HG02798 (cell line): ENCODE data around the gene RBMY1J.
"Not testable (repeated sequence)": the region's sequence is repeated elsewhere in the genome, so short reads cannot be mapped to it uniquely, and the experiment has no call there.

ENCODE experiments used
- ATAC-seq: cut with Tn5 transposase; IDR thresholded peaks from one replicate; pipeline ENCODE4 v1.9.1; 2021; ENCODE audit warnings: mild to moderate bottlenecking; ENCODE audit not compliant: unreplicated experiment, poor library complexity

Gene RBMY1J

GRCh38 chrY:22403110-22403509, at the start of gene RBMY1J:
Gene RBMY1J, plus strand, starts transcription at chrY:22403410. Its CDS starts 2,038 bp downstream, at chrY:22405448.
- ATAC-seq: not testable (repeated sequence)

- ATAC-seq: no peak
Measured at GRCh38 chrY:22367416-22367815, 35.8 kb upstream of the RBMY1J start.

GRCh38 chrY:22370623-22371022, 32.6 kb upstream of the RBMY1J start:
- ATAC-seq: no peak

- ATAC-seq: no peak
Measured at GRCh38 chrY:22373494-22373893, 29.7 kb upstream of the RBMY1J start.

DNA sequence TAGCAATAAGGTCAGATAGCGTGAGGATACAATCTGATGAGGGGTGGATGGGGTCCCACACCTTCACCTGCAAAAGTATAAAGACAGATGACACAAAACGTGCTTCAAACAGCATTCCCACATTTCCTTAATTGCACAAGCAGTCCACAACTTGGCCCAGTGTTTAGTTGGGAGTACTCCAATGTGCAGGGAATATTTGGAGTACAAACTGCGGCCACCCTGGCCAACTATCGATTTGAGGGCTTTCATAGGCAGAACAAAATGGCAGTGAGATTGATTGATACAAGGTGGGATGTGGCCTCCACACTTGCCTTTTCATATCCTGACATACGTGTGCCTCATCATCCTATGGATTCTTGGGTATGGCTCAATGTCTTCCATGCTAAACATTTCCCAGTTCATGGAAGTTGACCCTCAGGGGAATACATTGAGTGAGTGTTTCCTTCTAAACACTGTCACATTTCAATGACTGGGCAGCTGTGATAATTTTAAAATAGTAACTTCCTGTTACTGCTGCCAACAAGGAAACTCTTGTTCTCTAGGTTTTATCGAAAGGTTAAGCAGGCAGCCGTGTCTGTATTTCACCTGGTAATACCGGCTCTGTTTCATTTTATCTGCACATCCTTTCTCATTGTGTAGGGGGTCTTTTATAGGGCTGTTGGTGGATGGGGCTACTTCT, 41.6 kb downstream of the RBMY1J start:
- ATAC-seq: not testable (repeated sequence)

- ATAC-seq: not testable (repeated sequence)
Measured at GRCh38 chrY:22455522-22455921, 52.3 kb downstream of the RBMY1J start.

DNA sequence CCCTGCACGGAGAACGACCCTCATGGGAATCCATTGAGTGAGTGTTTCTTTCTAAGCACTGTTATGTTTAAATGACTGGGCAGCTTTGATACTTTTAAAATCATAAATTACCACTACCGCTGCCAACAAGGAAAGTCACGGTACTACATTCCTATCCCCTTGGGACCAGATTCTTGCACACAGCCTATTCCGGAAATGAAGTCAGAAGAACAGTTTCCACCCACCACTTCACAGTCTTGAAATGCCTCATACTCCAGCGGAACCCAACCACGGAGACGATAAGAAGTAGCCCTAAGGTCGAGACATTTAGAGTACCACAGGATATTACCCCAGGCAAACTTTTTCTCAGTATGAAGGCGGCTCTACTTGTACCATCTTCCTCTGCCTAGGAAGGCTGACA, 58.8 kb downstream of the RBMY1J start:
- not testable (repeated sequence) for ATAC-seq
